HG03558 (cell line): Measurements from ENCODE around the gene CBR4.
"Not testable (repeated sequence)": the region's sequence is repeated elsewhere in the genome, so short reads cannot be mapped to it uniquely, and the experiment has no call there.

ENCODE experiments used
- ATAC-seq: cut with Tn5 transposase; IDR thresholded peaks from one replicate; pipeline ENCODE4 v1.9.1; 2021; ENCODE audit warnings: moderate number of reproducible peaks; ENCODE audit not compliant: unreplicated experiment; ENCODE audit errors: extremely low read depth

CBR4 gene

GRCh38 chr4:169035871-169036620, 26.0 kb upstream of the CBR4 start:
- not testable (repeated sequence) for ATAC-seq

- no peak for ATAC-seq
These were observed 23.6 kb upstream of the CBR4 start for GRCh38 chr4:169033660-169034059.

GRCh38 chr4:169032883-169033645, 23.0 kb upstream of the CBR4 start:
- no peak for ATAC-seq

DNA sequence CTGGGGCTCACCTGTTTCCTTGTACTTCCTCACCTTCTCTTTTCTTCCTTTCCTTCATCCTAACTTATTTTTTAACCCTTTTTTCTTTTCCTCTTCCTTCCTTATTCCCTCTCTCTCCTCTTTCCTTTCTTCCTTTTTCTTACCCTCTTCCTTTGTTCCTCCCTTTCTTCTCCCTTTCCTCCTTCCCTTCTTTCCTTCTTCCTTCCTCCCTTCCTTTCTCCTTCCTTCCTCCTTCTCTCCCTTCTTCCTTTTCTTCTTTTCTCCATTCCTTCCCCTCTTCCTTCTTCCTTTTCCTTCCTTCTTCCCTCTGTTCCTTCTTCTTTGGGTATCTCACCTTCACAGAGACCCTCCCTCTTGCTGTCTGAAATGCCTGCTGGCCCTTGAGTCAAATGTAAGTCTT, 22.1 kb upstream of the CBR4 start:
- no peak for ATAC-seq

GRCh38 chr4:169031392-169031791, 21.3 kb upstream of the CBR4 start:
- no peak for ATAC-seq

DNA sequence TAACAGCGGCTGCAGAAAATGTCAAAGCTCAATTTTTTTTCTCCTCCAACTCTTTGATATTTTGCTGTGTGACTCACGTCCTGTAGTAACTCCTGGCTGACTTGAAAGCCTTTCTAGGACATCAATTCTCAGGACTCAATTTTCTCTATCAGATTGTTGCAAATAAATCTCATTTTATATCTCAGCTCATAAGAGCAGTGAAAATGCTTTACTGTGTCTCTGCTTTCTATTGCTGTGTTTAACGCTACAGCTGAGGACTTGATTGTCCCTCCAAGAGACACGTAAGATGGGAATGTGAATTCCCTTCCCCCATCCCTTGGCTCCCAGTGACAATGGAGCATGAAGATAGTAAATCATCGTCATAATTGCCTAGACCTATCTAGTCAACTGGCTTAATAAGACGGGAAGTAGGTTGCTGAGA, 20.5 kb upstream of the CBR4 start:
- no peak for ATAC-seq

- ATAC-seq, result no peak
These were observed 19.9 kb upstream of the CBR4 start for GRCh38 chr4:169029947-169030346.

GRCh38 chr4:169027663-169028062, 17.6 kb upstream of the CBR4 start:
- ATAC-seq, result no peak

GRCh38 chr4:169025184-169025583, 15.1 kb upstream of the CBR4 start:
- no peak for ATAC-seq

DNA sequence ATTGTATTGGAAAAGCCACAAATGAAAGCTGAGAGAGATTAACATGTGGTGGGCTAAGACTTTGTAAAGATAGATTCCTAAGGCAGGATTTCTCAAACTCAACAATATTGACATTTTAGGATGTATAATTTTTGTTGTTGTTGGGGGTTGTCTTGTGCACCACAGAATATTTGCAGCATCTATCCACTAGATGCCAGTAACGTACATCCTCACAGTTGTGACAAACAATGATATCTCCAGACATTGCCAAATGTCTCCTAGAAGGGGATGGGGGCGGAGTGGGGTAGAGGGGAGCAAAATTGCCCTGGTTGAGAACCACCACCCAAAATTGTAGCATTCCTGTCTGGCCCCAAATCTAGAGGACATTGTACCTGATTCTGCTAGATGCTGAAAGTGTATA, 14.7 kb upstream of the CBR4 start:
- peak; percentile 59 for ATAC-seq

- ATAC-seq, result no peak
These were observed 8.4 kb upstream of the CBR4 start for GRCh38 chr4:169018406-169018805.

- no peak for ATAC-seq
These were observed 7.9 kb upstream of the CBR4 start for GRCh38 chr4:169017971-169018370.

DNA sequence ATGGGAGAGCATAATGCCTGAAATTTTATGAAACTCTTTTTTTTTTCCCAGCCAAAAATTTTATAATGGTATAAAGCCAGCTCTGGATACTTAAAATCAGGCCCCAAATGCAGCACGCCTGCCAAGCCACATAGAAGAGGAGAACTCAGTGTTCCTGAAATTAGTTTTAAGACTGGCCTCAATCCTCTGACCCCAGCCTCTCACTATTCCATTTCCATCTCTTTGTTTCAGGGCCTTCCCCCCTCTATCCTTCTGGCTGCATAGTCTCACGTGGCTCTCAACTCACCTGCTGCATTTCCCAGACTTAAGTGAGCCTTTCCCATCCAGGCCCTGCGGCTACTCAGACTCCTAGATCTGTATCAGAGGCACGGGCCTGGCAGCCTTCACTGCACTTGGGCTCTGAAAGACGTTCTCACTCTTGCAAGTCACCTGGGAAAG, 5.2 kb upstream of the CBR4 start:
- no peak for ATAC-seq

- no peak for ATAC-seq
These were observed 4.5 kb upstream of the CBR4 start for GRCh38 chr4:169014586-169014985.

DNA sequence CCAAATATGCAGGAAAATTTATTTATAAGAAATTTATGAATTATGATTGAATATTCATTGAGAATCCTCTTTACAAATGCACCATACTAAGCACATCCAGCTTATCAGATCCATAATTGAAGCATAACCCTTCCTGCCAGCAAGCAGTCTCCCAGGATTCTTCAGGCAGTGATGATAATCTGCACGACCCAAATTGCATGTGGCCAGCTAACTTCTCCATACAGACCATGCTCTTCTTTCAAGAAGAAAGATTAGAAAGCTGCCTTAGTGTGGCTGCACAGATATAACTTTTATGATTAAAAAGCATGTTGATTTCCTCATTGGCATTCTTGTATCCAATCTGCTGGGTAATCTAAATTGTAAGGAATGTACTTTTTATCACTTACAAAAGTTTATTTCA, 3.3 kb upstream of the CBR4 start:
- ATAC-seq, result no peak

GRCh38 chr4:169012049-169012448, 2.0 kb upstream of the CBR4 start:
- ATAC-seq, result no peak

DNA sequence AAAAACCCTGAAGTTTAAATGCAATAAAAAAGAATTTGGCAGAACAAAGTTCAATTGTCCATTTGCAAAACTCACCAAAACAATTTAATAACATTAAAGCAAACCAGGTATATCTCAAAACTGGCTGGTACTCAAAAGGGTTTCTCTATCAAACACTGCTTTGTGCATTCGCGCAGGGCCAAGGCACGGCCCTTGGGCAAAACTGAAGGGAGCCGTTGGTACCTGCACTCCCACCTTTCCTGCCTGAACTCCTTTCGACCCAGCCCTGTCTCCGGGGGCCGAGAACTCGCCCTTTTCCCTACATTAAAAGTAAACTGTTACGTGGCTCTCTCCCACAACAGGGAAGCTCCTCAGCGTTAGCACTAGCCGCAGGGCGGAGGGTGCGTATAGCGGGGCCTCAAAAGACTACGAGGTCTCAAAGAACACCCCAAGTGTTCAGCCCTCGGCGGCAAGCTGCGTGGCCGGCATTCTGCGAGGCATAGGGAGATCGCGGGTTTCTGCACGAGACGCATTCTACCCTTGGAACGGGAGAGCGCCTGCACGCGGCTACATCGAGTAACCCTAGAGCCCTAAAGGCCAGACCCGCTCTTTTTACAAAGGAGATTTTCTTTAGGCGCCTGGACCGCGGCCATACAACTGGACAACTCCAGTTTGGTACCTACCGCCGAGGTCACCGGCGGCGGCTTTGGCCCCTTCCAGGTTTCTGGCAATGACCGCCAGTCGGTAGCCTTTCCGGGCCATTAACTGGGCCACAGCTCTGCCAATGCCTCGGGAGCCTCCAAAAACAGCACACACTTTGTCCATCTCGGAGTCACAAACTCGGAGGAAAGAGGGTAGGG, 550 bp downstream of the CBR4 start:
- ATAC-seq, result peak; percentile 4

DNA sequence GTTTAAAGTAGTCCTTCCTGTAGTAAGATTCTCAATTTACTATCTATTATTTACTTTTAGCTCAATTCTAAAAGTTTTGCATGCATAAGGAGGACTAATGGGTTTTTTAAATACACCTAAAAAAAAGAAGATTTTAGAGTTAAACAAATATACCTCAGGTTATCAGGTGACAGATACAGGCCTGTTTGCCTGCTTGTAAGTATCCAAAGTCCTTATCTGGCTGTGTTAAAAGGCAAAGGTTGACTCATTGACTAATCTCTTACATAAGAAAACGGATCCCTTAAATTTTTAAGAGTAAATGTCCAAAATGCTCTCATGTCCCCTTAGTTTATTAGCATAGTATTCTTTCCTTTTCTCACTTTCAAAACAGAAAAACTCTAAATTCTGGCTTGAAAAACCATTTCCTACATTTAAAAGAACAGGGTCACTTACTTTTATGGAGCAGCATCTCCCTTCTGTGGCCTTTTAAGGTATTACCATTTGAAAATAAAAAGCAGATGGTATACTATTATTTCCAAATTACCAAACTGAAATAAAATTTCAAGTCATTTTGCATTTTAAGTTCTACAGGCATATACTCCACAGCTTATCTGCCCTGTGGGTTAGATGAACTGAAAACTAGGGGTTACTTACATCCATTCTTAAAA, 4.5 kb downstream of the CBR4 start:
- no peak for ATAC-seq

DNA sequence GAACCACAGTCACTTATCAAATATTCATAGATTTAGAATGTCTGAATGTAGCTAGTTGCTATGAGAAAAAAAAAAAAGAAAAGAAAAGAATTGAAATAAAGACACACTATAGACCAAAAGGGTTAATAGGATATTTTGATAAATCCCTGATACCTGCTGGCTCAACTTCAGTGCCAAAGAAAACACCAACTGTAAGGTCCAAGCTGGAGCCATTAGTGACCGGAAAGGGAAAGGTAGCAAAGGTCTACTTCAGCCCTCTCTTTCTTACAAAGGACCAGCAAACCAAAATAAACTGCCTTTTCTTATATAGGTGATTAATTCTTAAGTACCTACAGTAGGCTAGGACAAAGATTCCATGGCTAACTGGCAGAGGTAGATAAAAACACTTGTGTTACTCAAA, 9.7 kb downstream of the CBR4 start:
- no peak for ATAC-seq

DNA sequence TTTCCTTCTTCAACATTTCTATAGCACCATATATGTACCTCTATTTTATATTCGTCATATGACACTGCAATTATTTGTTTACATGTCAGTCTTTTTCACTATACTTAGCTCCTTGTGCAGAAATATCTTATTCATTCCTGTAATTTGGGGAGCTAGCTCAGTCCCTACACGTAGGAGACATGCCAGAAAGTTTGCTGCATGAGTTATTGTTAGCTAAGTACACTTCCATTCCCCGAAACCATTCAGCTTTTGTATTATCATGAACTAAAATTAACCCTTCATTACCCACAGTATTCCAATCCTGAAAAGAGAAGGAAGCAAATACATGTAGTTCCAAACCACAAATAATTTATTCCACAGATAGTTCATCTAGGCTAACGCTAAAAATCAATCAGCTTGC, 10.2 kb downstream of the CBR4 start:
- ATAC-seq, result no peak
